ENCODE data around the gene DCP1B.

- TF ChIP-seq EZH2 (IDR thresholded peaks at IDR 0.05; ENCODE audit: insufficient read depth, poor library complexity, severe bottlenecking), result no peak
- no peak for TF ChIP-seq EZH2phosphoT487 (IDR thresholded peaks at IDR 0.05; ENCODE audit: insufficient read depth, low read depth)
Observed at GRCh38 chr12:2023365-2023764, 19.1 kb upstream of the DCP1B start.
